LNCaP clone FGC (cell line): Measurements from ENCODE around the gene ZBTB16.

ENCODE experiments used
- DNase-seq: peaks from one replicate; pipeline ENCODE4 v3.0.0-alpha.2; 2011; ENCODE audit warnings: low read depth
- H3K4me3 ChIP-seq: 2 replicates; pipeline ENCODE4 v1.5.1; 2011; ENCODE audit warnings: mild to moderate bottlenecking, low read depth, low read length, control low read depth
- TF ChIP-seq, protein P1 (sequence below): IDR thresholded peaks from 2 replicates; pipeline ENCODE4 v1.5.1; 2012; ENCODE audit warnings: mild to moderate bottlenecking; ENCODE audit not compliant: control insufficient read depth, insufficient read depth; ENCODE audit errors: extremely low read depth

ZBTB16 gene

GRCh38 chr11:114215871-114216795 lies 156.6 kb downstream of the ZBTB16 start:
- H3K4me3 ChIP-seq: no peak overlapping the region
- TF ChIP-seq, protein P1, sequence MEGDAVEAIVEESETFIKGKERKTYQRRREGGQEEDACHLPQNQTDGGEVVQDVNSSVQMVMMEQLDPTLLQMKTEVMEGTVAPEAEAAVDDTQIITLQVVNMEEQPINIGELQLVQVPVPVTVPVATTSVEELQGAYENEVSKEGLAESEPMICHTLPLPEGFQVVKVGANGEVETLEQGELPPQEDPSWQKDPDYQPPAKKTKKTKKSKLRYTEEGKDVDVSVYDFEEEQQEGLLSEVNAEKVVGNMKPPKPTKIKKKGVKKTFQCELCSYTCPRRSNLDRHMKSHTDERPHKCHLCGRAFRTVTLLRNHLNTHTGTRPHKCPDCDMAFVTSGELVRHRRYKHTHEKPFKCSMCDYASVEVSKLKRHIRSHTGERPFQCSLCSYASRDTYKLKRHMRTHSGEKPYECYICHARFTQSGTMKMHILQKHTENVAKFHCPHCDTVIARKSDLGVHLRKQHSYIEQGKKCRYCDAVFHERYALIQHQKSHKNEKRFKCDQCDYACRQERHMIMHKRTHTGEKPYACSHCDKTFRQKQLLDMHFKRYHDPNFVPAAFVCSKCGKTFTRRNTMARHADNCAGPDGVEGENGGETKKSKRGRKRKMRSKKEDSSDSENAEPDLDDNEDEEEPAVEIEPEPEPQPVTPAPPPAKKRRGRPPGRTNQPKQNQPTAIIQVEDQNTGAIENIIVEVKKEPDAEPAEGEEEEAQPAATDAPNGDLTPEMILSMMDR: no peak
- DNase-seq: no peak

DNA sequence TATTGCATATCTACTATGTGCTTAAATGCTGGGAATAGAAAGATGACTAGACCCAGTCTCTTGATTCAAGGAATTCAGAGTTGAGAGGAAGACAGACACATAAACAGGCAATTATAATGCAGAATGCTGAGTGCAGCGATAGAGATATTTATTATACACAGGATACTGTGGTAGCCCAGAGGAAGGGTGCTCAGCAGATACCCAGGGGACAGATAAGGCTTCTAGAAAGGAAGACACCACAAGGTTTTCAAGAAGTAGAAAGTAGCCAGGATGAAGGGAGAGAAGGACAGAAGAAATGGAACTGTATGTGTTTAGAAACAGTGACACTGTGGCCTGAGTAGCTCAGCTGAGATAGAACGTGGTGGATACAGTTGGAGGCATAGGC lies 157.3 kb downstream of the ZBTB16 start:
- TF ChIP-seq, protein P1: no peak
- DNase-seq: no peak

DNA sequence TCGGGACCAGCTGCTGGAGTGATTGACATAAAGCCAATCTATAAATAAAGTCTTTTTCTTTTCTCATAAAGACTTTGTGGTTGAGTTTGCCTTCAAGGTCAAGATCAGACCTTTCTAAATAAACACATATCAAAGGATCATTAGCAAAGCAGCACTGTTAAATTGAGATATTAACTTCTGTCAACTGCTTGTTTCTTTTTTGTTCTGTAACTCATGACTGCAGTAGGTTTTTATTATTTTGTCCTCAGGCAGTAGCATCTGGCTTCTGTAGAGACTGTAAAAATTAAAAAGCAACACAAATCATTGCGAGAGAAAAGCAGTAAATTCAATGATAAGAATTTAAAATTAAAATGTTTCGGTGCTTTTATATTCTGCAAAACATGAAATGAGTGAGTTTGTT lies 159.0 kb downstream of the ZBTB16 start:
- DNase-seq: no peak
- H3K4me3 ChIP-seq: no peak overlapping the region
- TF ChIP-seq, protein P1: no peak

More for the DNA sequence above, 157.3 kb downstream of the ZBTB16 start:
- H3K4me3 ChIP-seq: no peak overlapping the region

DNA sequence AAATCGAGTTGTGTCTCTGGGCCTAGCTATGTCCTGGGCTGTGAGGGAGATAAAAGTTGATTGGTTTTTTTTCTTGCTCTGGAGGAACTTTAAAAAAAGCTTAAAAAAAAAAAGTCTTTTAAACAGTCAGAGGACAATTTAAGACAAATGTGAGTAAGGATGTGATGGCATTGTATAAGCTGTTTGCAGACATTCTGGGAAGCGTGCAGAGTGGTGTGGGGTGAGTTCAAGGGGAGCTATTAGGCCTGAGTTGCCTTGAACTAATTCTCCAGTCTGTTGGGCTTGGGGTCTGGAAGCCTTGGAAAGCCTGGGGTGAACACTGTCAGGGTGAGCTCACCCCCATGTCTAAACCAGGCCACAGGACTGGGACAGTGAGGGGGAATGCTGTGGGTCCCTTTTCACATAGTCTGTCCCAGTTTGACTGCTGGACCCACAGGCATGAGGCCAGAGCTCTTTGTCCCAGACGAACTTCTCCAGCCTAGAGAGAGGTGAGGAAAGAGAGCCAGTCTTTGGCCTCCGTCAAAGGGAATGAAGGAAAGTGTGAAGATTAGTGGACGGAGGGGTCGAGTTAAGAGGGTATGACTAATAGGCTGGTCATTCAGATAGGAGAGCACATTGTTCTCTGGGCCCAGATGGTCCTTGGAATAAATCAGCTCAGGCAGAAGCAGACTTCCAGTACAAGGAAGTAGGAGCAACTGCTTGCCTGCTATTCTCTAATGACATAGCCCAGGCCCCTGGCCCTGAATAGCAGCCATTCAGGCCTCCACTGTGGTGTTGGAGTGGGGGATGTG lies 160.2 kb downstream of the ZBTB16 start:
- no peak overlapping the region for H3K4me3 ChIP-seq
- TF ChIP-seq, protein P1: no peak
- no peak for DNase-seq

- no peak overlapping the region for H3K4me3 ChIP-seq
- TF ChIP-seq, protein P1: no peak
- DNase-seq: no peak
These were observed 161.5 kb downstream of the ZBTB16 start for GRCh38 chr11:114221037-114221436.

- H3K4me3 ChIP-seq: no peak overlapping the region
- TF ChIP-seq, protein P1: no peak
- DNase-seq: no peak
These were observed 166.2 kb downstream of the ZBTB16 start for GRCh38 chr11:114225661-114226060.
